GM18505 (cell line): ENCODE measurements around the gene HOXA4.

Experiments
- ATAC-seq: cut with Tn5 transposase; IDR thresholded peaks from one replicate; pipeline ENCODE4 v1.9.1; 2021; ENCODE audit not compliant: unreplicated experiment
- POLR2A ChIP-seq: IDR thresholded peaks from 4 replicates; pipeline ENCODE4 v1.6.1; 2011; ENCODE audit warnings: borderline replicate concordance; ENCODE audit not compliant: insufficient read depth, insufficient read length; ENCODE audit errors: extremely low read depth

HOXA4 gene

GRCh38 chr7:27082171-27082570 lies 48.4 kb downstream of the HOXA4 start:
- TF ChIP-seq POLR2A, result no peak
- no peak for ATAC-seq

GRCh38 chr7:27080844-27081436 lies 49.6 kb downstream of the HOXA4 start:
- no peak for ATAC-seq
- TF ChIP-seq POLR2A, result no peak

DNA sequence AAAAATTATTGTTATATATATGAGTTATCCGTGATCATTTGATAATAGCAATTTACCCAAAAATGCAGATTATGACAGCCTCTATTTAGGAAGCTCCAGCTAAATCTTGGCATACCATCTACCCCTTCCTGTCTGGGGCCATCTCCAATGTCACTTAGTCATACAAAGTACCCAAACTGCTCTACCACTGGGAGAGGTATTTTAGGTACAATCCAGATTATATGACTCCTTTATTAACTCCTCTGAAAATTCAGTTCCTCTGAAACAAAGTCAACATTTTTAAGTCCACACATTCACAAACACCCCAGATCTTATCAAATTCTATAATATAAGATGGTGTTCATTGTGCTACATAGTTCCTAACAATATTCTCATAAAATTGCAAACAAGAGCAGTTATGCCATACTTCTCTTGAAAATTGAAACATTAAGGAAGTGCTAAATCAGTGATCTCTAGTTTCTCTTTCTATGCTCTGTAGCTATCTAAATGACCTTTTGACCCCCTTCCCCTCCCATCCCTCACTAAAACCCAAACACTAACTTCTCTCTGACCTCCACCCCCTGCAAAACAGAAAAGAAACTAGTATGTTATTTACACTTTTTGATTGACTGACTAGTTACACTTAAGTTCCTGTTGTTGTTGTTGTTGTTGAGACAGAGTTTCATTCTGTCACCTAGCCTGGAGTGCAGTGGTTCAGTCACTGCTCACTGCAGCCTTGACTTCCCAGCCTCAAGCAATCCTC lies 51.2 kb downstream of the HOXA4 start:
- no peak for ATAC-seq
- no peak for TF ChIP-seq POLR2A

DNA sequence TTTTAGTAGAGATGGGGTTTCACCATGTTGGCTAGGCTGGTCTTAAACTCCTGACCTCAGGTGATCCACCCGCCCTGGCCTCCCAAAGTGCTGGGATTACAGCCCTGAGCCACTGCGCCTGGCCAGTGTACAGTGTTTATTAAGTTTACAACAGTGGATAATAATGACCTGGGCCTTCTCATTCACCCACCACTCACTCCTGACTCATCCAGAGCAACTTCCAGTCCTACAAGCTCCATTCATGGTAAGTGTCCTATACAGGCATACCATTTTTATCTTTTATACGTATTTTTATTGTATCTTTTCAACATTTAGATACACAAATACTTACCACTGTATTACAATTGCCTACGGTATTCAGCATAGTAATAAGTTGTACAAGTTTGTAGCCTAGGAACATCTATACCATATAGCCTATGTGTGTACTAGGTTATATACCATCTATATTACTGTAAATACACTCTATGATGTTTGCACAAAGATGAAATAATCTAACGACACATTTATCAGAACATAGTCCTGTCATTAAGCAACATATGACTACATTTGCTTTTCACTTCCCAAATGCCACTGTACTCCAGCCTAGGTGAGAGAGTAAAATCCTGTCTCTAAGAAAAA lies 51.8 kb downstream of the HOXA4 start:
- TF ChIP-seq POLR2A, result no peak
- no peak for ATAC-seq
